Osteocyte (in vitro differentiated cells): Measurements from ENCODE around the gene PTPRM. TPM values are rescaled to one million over a fixed set of nuclear protein-coding genes. Genes with fewer than 3 reads are reported as not detected.

Experiments used
- DNase-seq: peaks from one replicate; pipeline ENCODE4 v3.0.0; 2021; ENCODE audit warnings: mixed read lengths; ENCODE audit not compliant: unreplicated experiment; ENCODE audit errors: extremely low spot score
- H3K27ac Mint-ChIP-seq: one replicate; pipeline ENCODE4 v1.8.0; 2021; ENCODE audit warnings: mild to moderate bottlenecking, mixed read lengths; ENCODE audit not compliant: unreplicated experiment
- H3K27me3 Mint-ChIP-seq: one replicate; pipeline ENCODE4 v1.8.0; 2021; ENCODE audit warnings: mixed read lengths; ENCODE audit not compliant: unreplicated experiment
- H3K36me3 Mint-ChIP-seq: one replicate; pipeline ENCODE4 v1.8.0; 2021; ENCODE audit warnings: mixed read lengths; ENCODE audit not compliant: unreplicated experiment
- H3K4me1 Mint-ChIP-seq: one replicate; pipeline ENCODE4 v1.8.0; 2021; ENCODE audit warnings: mixed read lengths; ENCODE audit not compliant: unreplicated experiment
- H3K4me3 Mint-ChIP-seq: one replicate; pipeline ENCODE4 v1.8.0; 2021; ENCODE audit warnings: mild to moderate bottlenecking, moderate library complexity, mixed read lengths; ENCODE audit not compliant: unreplicated experiment
- H3K9me3 Mint-ChIP-seq: one replicate; pipeline ENCODE4 v1.8.0; 2021; ENCODE audit warnings: mixed read lengths; ENCODE audit not compliant: unreplicated experiment
- total RNA-seq: library from RNA; stranded (reverse); gene quantifications from 2 replicates; pipeline ENCODE4 v1.2.1, GENCODE V29; 2021
- TF ChIP-seq, protein P1 (sequence below): fragments of 200-600 bp; sonication (generic); IDR thresholded peaks from 2 replicates; pipeline ENCODE4 v1.5.0; 2021; ENCODE audit warnings: antibody characterized with exemption, mild to moderate bottlenecking, moderate library complexity

Gene PTPRM
- total RNA-seq, 1 donor from 2014 or later = 105 TPM

GRCh38 chr18:8426401-8426800 lies 859.3 kb downstream of the PTPRM start:
- Mint-ChIP-seq H3K27ac (no peak overlapping the region), H3K4me1 (peaks cover 27% of the 10 kb centered on the region), H3K36me3 (no peaks in the 10 kb centered on the region), H3K9me3 (no peaks in the 10 kb centered on the region), H3K27me3 (no peaks in the 10 kb centered on the region), H3K4me3 (no peak overlapping the region)
- DNase-seq = no peak
- TF ChIP-seq, protein P1, sequence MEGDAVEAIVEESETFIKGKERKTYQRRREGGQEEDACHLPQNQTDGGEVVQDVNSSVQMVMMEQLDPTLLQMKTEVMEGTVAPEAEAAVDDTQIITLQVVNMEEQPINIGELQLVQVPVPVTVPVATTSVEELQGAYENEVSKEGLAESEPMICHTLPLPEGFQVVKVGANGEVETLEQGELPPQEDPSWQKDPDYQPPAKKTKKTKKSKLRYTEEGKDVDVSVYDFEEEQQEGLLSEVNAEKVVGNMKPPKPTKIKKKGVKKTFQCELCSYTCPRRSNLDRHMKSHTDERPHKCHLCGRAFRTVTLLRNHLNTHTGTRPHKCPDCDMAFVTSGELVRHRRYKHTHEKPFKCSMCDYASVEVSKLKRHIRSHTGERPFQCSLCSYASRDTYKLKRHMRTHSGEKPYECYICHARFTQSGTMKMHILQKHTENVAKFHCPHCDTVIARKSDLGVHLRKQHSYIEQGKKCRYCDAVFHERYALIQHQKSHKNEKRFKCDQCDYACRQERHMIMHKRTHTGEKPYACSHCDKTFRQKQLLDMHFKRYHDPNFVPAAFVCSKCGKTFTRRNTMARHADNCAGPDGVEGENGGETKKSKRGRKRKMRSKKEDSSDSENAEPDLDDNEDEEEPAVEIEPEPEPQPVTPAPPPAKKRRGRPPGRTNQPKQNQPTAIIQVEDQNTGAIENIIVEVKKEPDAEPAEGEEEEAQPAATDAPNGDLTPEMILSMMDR = peak; percentile 24

GRCh38 chr18:8427339-8427738 lies 860.2 kb downstream of the PTPRM start:
- Mint-ChIP-seq H3K27me3 (no peaks in the 10 kb centered on the region), H3K4me1 (peaks cover 27% of the 10 kb centered on the region), H3K4me3 (no peak overlapping the region), H3K36me3 (no peaks in the 10 kb centered on the region), H3K27ac (no peak overlapping the region), H3K9me3 (no peaks in the 10 kb centered on the region)
- DNase-seq = no peak
- TF ChIP-seq, protein P1 = no peak

DNA sequence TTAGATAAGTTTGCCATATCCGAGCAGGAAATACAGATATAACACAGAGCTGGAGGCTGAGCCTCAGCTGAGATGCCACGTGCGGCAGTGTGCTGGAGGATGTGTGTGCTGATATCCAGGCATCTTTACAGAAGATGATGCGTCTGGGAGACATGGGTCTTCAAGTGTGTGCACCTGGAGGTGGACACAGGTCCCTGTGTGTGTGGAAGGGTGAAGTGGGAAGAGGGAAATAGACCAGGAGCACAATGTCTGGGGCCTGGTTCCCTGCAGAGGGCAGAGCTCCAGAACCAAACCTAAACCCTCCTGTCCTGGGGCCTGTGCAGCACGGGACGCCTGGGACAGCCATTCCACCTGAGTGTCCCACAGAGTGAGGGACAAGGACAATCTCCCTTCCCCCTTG lies 861.8 kb downstream of the PTPRM start:
- Mint-ChIP-seq H3K27me3 (peaks cover 9% of the 10 kb centered on the region), H3K4me1 (peaks cover 14% of the 10 kb centered on the region), H3K27ac (no peak overlapping the region), H3K4me3 (no peak overlapping the region), H3K9me3 (no peaks in the 10 kb centered on the region), H3K36me3 (no peaks in the 10 kb centered on the region)
- DNase-seq = no peak
- TF ChIP-seq, protein P1 = no peak

DNA sequence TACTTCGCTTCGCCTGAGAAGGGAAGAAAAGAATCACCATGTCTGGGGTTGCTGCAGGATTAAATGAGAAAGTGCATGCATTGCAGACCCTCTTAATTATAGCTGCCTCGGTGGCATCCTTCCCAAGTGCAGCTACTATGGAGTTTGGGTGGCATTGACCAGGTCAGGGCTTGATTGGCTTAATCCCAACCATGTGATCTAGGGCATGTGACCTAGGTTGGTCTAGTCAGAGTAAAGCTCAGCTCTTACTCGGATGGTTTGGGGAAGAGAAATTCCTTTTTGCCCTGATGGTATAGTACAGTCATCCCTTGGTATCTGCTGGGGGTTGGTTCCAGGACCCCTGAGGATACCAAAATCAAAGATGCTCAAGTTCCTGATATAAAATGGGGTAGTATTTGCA lies 863.9 kb downstream of the PTPRM start:
- H3K4me1 Mint-ChIP-seq = no peaks in the 10 kb centered on the region
- H3K27ac Mint-ChIP-seq = no peak overlapping the region
- peak; percentile 32 for DNase-seq
- no peaks in the 10 kb centered on the region for H3K36me3 Mint-ChIP-seq
- no peak overlapping the region for H3K4me3 Mint-ChIP-seq
- H3K9me3 Mint-ChIP-seq = no peaks in the 10 kb centered on the region
- peaks cover 15% of the 10 kb centered on the region for H3K27me3 Mint-ChIP-seq
- TF ChIP-seq, protein P1 = no peak

GRCh38 chr18:8433323-8433722 lies 866.2 kb downstream of the PTPRM start:
- Mint-ChIP-seq H3K4me3 (no peak overlapping the region), H3K4me1 (no peaks in the 10 kb centered on the region), H3K27me3 (peaks cover 18% of the 10 kb centered on the region), H3K9me3 (no peaks in the 10 kb centered on the region), H3K36me3 (no peaks in the 10 kb centered on the region), H3K27ac (no peak overlapping the region)
- TF ChIP-seq, protein P1 = no peak
- peak; percentile 76 for DNase-seq
